Measurements from ENCODE around the gene PTPRO.

The PTPRO gene

DNA sequence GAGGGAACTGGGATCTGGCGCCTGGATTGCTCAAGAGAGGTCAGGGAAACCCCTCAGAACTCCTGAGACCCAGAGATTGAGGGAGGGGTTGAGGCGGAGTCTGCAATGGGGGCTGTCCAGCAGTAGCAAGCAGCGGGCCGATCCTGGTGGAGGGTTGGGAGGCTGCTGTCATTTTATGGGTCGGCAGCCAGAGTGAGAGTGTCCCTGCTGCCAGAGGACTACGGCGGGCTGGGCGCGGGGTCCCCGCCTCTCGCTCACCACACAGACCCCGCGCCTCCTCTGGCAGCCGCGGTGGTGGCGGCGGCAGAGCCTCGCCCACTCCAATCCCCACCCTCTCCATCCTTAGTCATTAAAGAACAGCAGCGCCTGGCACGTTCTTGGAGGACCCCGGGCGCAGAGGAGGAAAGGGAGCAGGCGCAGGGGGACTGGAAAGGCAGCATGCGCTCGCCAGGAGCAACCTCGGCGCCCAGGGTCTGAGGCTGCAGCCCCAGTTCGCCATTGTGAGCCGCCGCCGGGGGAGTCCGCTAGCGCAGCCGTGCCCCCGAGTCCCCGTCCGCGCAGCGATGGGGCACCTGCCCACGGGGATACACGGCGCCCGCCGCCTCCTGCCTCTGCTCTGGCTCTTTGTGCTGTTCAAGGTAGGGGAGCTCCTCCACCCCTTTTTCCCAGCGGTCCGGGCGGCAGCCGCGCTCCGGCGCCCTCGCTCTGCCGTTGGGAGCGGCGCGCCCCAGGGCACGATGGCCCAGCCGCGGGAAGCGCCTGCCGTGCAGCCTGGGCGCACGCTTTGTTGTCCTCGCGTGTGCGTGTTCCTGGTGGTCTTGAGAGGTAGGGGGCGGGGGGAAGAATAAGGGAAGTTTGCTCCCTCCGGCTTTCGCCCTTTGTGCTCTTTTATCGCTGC, at the start of gene PTPRO:
TSS of gene PTPRO (plus strand) at position 345 of the 898 bp plus-strand sequence.
- peak; percentile 87 for DNase-seq

DNA sequence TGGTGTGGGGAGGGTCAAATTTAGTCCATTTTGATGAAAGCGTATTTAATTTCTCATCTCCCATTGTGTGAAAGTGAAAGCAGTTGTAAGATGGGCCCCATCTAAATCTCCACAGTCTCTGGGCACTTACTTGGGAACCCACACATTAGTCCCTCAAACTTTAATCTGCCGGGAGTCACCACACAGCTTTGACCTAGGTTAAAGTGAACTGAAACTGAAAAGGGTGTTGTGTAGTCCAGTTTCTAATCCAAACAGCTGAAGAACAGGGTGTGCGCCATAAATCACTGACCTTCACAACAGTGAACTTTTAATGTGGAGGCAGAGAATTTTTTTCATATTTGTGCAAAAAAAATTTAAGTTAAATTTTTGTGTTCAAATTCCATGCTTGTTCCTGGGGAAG, 48.4 kb upstream of the PTPRO start:
- DNase-seq = no peak

DNA sequence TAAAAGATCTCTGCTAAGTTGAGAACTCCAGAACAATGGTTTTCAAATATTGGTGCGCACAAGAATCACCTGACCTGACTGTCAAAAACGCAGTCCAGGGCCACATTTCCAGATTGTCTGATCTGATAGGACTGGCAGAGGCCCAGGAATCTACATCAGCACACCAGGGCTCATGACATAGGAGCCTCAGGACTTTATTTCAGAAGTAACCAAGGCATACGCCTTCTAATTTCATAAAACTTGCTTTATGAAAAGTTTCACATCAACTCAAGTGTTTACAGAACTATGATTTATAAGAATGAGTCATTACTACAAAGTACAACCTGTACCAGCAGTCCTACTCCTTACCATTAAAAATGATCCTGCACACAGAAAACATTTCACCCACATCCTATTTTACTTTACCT, 47.7 kb upstream of the PTPRO start:
- DNase-seq = no peak

DNA sequence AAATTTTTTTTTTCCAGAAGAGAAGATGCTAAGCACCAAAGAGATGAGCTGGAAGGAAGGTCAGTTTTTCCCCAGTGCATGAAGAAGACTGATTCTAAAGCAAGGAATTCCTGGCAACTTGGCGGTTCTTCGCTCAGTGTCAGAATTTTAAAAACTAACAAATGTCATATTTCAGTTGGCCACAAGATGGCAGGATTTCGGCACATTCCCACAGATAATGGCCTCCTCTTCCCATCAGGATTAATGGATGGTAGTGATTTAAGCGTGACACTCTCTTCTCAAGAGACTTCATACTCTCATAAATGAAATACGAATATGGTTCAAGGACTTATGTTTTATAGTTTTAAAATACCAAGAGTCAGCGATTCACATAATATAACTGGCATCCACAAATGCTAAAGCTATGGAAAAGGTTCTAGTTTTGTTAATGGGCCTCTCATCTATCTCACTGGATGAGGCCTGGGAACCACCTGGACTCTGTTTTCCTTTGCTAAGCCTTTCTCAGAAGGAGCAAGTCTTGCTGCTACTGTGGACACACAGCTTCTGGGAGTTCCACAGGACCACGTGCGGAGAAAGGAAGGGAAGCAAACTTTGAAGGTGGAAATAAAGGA, 46.1 kb upstream of the PTPRO start:
- DNase-seq = peak; percentile 90

DNA sequence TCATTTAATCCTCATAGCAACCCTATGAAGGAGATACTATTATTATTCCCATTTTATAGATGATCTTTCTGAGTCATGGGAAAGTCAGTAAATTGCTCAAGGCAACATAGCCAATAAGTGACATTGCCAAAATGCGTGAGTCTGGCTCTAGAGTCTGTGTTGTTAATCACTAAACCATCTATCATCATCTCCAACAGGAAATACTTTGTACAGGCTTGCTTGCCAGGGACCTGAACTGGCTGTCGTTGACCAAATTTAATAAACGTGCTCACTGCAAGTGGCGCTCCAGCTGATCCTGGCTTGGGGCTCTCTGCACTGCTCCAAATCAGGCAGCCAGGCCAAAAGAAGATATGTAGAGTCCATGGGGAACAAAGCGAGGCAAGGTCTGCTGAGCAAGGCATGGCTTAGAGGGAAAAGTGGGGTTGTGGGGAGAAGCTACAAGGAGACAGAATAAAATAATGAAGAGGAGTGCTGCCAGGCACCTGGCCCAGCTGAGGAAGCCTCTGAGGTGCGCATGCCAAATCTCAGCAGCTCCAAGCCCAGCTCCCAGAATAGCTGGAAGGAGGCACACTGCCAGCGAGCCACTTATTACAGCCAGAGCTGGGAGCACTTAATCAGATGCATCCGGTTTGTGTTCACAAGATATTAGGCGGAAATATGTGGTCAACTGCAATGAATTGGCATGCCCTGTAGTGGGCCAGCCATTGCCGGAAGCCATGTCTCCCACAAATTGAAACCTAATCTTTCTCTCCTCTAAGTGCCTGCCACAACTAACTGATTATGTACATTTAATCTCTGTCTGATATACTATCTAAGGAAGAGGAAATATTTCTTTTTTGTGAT, 43.3 kb upstream of the PTPRO start:
- peak; percentile 15 for DNase-seq

DNA sequence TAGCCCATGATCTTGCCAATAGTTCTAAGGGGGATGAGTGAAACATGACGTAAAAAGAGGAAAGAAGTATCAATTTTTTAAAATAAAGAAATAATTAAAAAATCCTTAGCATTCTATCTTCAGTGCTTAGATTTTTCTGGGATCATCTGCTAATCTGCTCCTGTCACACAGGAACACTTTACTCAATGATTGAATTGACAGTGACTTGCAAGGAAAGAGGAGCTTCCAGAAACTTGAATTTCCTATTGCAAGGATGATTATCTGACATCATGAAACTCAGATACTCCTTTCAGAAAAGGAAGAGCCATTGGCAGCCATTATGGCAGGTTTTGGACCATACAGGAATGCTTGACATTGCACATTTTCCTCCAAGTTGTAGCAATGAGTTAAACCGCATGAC, 41.4 kb upstream of the PTPRO start:
- no peak for DNase-seq

DNA sequence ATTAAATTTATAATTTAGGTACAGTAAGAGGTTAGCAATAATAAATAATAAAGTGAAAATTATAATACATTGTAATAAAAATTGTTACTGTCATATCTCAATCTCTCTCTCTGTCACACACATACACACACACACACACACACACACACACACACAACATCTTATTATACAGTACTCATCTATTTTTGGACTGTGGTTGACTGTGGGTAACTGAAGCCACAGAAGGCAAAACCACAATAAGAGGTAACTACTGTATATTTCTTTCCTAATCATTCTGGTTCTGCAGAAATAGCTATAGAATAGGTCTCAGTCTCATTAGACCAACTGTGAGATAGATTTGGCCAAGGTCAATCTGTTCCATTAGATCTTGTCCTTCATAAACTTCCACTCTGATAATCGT, 33.1 kb upstream of the PTPRO start:
- no peak for DNase-seq

DNA sequence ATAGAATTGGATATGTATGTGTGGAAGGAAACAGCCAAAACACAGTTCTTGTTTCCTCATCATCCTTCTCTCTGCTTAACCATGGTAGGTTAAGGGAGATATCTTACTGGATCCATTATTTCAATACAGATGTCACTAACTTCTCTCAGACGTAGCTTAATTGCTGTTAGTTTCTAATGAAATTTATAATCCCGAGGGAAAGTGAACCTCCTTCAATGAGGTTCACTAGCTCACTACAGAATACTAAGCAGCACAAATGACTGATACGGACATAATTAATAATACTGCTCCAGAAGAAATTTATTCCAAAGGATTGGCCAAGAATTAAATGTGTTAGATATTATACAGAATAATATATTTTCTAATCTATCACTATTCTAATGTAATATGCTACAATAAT, 28.6 kb upstream of the PTPRO start:
- no peak for DNase-seq

DNA sequence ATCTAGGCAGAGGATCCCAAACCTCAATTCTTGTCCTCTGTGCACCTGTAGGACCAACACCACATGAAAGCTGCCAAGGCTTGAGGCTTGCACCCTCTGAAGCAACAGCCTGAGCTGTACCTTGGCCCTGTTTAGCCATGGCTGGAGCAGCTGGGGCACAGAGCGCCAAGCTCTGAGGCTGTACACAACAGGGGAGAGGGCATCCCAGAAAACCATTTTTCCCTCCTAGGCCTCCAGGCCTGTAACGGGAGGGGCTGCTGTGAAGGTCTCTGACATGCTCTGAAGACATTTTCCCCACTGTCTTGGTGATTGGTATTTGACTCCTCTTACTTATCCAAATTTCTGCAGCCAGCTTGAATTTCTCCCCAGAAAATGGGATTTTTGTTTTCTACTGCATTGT, 22.4 kb upstream of the PTPRO start:
- DNase-seq = no peak

DNA sequence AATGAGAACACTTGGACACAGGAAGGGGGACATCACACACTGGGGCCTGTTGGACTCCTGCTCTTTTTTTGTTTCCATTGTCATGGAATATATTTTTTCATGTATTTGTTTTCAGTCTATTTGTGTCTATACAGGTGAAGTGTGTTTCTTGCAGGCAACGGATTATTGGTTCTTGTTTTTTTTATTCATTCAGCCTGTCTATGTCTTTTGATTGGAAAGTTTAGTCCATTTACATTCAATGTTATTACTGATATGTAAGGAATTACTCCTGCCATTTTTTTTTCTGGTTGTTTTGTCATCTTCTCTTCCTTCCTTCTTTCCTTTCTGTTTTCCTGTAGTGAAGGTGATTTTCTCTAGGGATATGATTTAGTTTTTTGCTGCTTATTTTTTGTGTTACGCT, 18.0 kb upstream of the PTPRO start:
- DNase-seq = no peak

DNA sequence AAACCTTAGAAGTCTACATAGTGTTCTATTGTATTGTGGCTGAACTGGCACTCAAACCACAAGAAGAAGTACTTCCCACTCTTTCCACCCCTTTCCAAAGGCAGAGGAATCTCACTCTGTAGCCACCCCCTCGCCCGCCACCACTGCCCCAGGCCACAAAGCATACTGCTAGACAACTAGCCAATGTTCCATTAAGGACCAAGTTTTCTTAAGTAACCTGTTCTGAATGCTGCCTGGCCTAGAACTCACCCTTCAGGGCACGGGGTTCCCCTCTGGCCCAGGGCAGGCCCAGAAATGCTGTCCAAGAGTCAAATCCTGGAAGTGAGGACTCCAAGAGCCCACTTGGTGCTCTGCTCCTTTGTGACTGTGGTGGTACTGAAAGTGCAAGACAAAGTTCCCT, 15.7 kb upstream of the PTPRO start:
- DNase-seq = no peak

DNA sequence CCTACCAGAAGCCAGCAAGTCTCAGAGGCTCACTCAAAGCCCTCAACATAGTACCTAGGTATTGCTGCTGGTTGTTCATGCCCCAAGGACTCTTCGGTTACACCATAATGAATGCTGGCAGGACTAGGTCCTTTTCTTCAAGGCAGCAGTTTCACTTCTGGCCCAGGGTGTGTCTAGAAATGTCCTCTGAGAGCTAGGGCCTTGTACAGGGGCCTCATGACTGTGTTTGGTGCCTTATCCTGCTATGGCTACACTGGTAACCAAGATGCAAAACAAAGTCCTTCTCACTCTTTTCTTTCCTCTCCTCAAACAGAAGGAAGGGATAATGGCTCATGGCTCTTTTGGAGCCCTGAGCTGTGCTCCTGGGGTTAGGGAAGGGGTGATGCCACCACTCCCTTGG, 15.2 kb upstream of the PTPRO start:
- no peak for DNase-seq

DNA sequence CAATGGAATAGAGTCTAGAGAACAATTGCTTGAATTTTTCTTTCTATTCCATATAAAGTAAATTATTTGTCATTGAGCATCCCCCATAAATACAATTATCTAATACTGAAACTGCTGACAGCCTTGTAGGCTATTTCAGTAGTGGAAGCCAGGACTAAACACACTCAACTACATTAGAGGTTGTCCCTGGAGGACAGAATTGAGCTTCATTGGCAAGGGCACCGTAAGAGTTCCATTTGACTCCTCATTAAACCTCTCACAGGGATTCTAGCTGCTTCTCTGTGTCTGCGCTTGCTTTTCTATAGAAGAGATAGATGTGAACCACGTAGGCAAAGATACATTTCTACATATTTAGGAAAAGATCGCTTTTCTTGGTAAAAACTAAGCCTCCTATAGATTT, 3.5 kb upstream of the PTPRO start:
- DNase-seq = peak; percentile 73

DNA sequence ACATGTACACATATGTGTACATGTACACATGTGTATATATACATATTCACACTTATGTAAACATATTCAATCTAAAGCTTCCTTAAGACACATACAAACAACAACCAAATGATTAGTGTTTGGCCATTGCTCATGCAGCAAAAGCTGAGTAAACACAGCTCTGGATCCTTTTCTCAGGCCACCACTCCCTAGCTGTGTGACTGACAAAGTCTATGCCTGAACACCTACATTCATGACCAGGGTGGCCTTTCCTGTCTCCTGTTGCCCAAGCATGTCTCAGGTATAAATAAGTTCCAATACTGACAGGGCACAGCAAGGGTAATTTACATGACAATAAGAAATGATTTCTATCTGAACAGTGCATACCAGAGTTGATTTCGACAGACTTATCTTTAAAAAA, 1.4 kb upstream of the PTPRO start:
- DNase-seq = no peak

DNA sequence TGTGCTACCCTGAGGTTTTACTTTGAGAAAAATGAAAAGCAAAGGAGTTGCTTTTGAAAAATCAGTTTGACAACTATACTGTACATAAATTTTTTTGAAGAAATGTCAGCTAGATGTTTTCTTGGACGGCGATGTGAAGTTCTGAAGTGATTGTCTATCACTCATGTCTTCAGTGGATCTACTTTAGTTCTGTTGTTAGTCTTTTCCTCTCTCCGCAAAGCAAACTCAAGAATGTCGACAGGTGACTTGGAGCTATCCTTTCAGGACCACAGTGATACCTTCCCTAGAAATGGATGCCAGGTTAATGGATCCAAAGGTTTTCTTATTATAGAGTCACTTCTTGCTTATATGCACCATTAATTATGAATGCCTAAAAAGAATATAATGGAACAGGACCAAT, 1.2 kb downstream of the PTPRO start:
- DNase-seq = peak; percentile 52

DNA sequence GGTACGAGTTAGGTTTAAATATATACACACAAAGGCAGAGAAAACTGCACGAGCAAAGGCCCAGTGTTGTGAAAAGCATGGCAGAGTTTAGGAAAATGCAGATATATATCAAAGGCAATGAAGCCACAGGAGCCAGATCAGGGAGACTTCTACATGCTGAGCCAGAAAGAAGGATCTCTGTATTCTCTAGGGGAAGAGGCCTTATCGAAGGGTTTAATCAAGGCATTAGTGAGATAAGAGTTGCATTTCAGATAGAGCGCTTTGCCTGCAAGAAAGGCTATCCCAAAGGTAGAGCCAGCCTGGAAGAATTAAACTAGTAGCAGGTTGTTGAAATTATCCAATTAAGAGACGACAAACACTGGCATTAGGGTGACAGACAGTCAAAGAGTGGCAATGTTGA, 7.6 kb downstream of the PTPRO start:
- no peak for DNase-seq

DNA sequence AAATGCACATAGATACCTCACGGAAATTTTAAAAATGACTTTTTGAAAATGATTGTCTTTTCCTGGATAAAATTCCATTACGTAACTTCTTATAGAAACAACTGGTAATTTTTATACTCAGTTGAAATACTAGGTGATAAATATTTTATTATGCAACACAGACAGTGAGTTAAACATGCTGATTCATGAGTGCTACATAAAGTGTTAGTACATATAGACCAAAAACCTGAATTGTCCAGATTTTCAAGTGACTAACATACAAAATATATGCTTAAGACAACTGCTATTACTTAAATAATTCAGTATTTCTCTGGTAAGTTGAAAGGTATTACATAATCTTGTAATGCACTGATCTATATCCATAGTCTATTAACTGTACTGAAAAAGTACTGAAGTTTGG, 11.9 kb downstream of the PTPRO start:
- DNase-seq = no peak

DNA sequence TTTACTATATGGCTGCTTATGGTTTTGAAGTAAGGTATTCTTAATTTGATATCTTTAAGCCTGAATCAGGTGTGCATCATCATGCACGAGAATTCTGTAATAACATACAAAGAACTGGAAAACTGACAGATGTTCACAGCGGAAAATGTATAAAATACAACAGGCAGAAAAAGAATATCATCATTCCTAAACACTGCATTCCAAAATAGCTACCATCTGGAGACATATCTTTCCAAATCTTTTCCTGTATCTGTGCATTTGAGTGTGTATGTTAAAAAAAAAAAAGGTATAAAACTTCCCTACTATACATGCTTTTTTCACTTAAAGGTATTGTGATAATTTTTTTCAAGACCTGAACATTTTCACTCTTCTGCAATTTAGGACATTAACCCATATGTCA, 13.7 kb downstream of the PTPRO start:
- DNase-seq = no peak

DNA sequence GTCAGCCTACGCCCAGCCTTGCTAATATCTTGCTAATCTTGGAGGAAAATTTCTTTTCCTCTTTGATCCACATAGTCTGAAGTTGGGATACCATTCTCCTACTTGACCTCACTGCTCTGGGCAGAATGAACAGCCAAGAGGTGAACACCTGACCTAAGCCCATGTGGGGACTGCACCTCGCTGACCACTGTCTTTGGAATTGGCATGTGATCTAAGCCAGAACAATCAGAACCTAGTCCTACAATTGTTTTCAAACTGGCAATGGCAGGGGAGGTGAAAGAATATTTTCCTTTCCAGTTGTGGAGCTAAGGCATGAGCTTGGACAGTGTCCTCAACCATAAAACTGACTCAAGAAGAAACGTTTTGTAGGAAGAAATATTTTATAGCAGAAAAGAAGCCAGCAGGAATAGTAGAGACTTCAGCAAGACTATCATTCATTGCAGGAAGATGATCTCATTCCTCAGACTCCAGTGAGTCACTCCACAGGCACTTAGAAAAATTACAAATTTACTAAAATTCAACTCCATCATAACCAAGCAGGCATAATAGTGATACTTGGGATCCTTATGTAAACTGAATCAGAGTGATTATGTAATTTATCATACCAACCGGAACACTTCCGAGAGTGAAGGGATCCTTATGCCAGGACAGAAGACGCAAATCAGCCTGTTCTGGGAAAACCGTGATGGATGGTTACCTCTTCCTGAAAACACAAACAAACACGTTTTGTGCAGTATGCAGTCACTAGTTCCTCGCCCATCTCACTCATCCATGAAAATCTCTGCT, 14.7 kb downstream of the PTPRO start:
- no peak for DNase-seq

DNA sequence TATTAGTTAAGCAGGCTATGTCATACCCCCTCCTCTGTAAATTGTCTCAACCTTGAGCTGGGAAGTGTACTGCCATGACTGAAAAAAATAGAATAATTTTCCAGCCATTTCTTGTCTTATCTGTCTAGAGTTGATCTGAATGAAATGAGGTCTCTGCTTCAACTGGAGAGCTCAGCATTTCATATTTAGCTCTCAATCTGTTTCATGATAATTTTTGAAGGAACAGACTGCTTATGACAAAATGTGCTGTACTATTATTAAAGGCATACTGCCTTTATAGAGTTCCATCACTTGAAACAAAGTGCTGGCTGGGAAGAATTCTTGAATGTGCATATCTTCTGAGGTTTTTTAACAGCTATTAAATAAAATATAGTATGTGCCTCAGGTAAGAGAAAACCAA, 19.1 kb downstream of the PTPRO start:
- DNase-seq = no peak

DNA sequence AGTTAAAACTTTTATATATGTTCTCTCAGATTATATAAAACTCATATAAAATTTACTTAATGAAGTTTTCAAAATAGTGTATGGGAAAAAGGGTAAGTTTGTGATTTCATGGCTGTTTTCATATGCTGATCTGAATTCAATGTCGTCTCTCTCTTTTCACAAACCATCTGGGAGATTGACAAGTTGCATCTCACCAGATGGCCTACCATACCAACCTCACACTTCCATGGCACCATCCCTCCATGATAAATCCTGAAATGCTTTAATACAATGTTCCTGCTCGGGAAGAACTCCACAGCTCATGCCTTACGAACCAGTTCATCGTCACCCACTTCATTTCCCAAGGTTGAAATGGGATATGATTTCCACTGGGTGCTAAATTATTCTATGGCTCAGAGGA, 22.3 kb downstream of the PTPRO start:
- DNase-seq = no peak

DNA sequence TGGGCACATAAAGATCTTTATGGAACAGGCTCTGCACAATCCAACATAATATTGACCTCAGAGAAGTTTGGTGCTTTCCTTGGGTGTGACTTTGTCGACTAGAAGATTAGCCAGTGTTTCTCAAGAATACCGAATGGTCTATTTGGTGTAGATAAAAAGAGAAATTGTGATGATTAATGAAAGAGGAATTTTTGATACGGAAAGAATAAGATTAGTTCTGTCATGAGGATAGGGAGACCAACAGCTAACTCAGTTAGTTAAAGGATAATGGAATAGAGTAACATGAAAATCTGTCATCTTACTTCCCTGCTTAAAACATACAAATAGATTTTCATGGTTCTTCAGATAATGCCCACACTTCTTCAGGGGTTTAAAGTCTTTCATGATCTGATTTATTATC, 24.2 kb downstream of the PTPRO start:
- DNase-seq = no peak

DNA sequence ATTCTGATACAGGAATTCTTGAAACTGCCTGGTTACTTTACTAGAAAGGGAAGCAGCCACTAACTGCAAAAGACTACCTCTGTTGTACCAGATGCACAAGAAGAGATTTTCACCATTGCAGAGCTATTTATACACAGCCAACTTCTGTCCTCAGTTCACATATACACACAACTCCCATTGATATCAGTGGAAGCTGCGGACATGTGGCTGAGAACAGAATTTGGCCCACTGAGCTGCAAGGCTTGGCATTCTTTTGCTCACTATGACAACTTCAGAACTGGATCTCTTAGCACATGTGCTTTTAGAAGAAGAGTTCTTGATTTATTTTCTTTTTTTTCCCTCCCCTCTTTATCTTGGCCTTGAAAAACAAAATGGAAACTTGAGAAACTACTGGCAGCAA, 28.3 kb downstream of the PTPRO start:
- DNase-seq = no peak
